H9 (cell line): ENCODE data around the gene RTL9. TPM values are rescaled to one million over a fixed set of nuclear protein-coding genes. Genes with fewer than 3 reads are reported as not detected.

Source experiments
- DNase-seq: peaks from one replicate; pipeline ENCODE4 v3.0.0-alpha.2; 2017
- H2AFZ ChIP-seq: one replicate; pipeline ENCODE4 v1.6.1; 2013; ENCODE audit warnings: mild to moderate bottlenecking, low read length, control low read depth, moderate library complexity
- H2AK5ac ChIP-seq: 2 replicates; pipeline ENCODE4 v1.6.1; 2013; ENCODE audit warnings: low read length, control low read depth, mixed read lengths; ENCODE audit not compliant: insufficient read length
- H2BK120ac ChIP-seq: one replicate; pipeline ENCODE4 v1.6.1; 2013; ENCODE audit warnings: low read depth, mild to moderate bottlenecking, low read length, control low read depth, inconsistent platforms; ENCODE audit not compliant: poor library complexity, severe bottlenecking
- H2BK12ac ChIP-seq: 2 replicates; pipeline ENCODE4 v1.6.1; 2013; ENCODE audit warnings: low read length, control low read depth, mixed read lengths, low read depth; ENCODE audit not compliant: insufficient read length
- H2BK15ac ChIP-seq: 2 replicates; pipeline ENCODE4 v1.6.1; 2013; ENCODE audit warnings: low read depth, low read length, control low read depth
- H2BK20ac ChIP-seq: one replicate; pipeline ENCODE4 v1.6.1; 2013; ENCODE audit warnings: low read depth, mild to moderate bottlenecking, low read length, control low read depth, inconsistent platforms; ENCODE audit not compliant: poor library complexity, severe bottlenecking
- H2BK5ac ChIP-seq: 2 replicates; pipeline ENCODE4 v1.6.1; 2013; ENCODE audit warnings: low read length, control low read depth, mixed read lengths; ENCODE audit not compliant: insufficient read length
- H3K14ac ChIP-seq: 2 replicates; pipeline ENCODE4 v1.6.1; 2013; ENCODE audit warnings: low read length, control low read depth; ENCODE audit not compliant: insufficient read depth
- H3K18ac ChIP-seq: 2 replicates; pipeline ENCODE4 v1.6.1; 2013; ENCODE audit warnings: low read depth, mild to moderate bottlenecking, mixed read lengths, low read length, control low read depth; ENCODE audit not compliant: insufficient read length
- H3K23ac ChIP-seq: 2 replicates; pipeline ENCODE4 v1.6.1; 2013; ENCODE audit warnings: low read length, control low read depth, mixed read lengths, low read depth; ENCODE audit not compliant: insufficient read length
- H3K23me2 ChIP-seq: 2 replicates; pipeline ENCODE4 v1.6.1; 2013; ENCODE audit warnings: low read depth, mild to moderate bottlenecking, mixed read lengths, low read length, control low read depth; ENCODE audit not compliant: insufficient read length, poor library complexity, severe bottlenecking
- H3K27ac ChIP-seq: 2 replicates; pipeline ENCODE4 v1.5.1; 2013; ENCODE audit warnings: low read length, control low read depth, mixed read lengths, low read depth; ENCODE audit not compliant: insufficient read length
- H3K27me3 ChIP-seq: 2 replicates; pipeline ENCODE4 v1.6.1; 2013; ENCODE audit warnings: low read length, control low read depth, inconsistent platforms; ENCODE audit not compliant: insufficient read depth
- H3K4ac ChIP-seq: 2 replicates; pipeline ENCODE4 v1.6.1; 2013; ENCODE audit warnings: low read depth, mild to moderate bottlenecking, control low read depth, inconsistent platforms, low read length, moderate library complexity
- H3K4me1 ChIP-seq: 2 replicates; pipeline ENCODE4 v1.6.1; 2013; ENCODE audit warnings: low read length, control low read depth, inconsistent platforms; ENCODE audit not compliant: insufficient read depth
- H3K4me2 ChIP-seq: 2 replicates; pipeline ENCODE4 v1.6.1; 2013; ENCODE audit warnings: low read length, control low read depth, mixed read lengths; ENCODE audit not compliant: insufficient read length, insufficient read depth
- H3K56ac ChIP-seq: 2 replicates; pipeline ENCODE4 v1.6.1; 2013; ENCODE audit warnings: low read depth, mild to moderate bottlenecking, mixed read lengths, low read length, control low read depth; ENCODE audit not compliant: insufficient read length
- H3K79me1 ChIP-seq: 2 replicates; pipeline ENCODE4 v1.6.1; 2013; ENCODE audit warnings: low read depth, mild to moderate bottlenecking, moderate library complexity, low read length, control low read depth, inconsistent platforms; ENCODE audit not compliant: insufficient read depth, poor library complexity, severe bottlenecking
- H3K79me2 ChIP-seq: 2 replicates; pipeline ENCODE4 v1.6.1; 2013; ENCODE audit warnings: low read length, control low read depth, inconsistent platforms; ENCODE audit not compliant: insufficient read depth
- H3K9ac ChIP-seq: 2 replicates; pipeline ENCODE4 v1.6.1; 2013; ENCODE audit warnings: low read length, control low read depth, mixed read lengths; ENCODE audit not compliant: insufficient read length; ENCODE audit errors: extremely low read depth
- H3K9me3 ChIP-seq: one replicate; pipeline ENCODE4 v1.6.1; 2013; ENCODE audit warnings: low read depth, low read length, inconsistent platforms; ENCODE audit not compliant: control insufficient read depth
- H3T11ph ChIP-seq: one replicate; pipeline ENCODE4 v1.6.1; 2013; ENCODE audit warnings: mild to moderate bottlenecking, low read length, control low read depth, inconsistent platforms
- H4K20me1 ChIP-seq: one replicate; pipeline ENCODE4 v1.6.1; 2013; ENCODE audit not compliant: control insufficient read depth, insufficient read length, insufficient read depth
- H4K5ac ChIP-seq: 2 replicates; pipeline ENCODE4 v1.6.1; 2013; ENCODE audit warnings: low read depth, mild to moderate bottlenecking, mixed read lengths, low read length, control low read depth; ENCODE audit not compliant: insufficient read length
- H4K8ac ChIP-seq: replicated peaks from 2 replicates; pipeline ENCODE4 v1.6.1; 2013; ENCODE audit warnings: low read length, control low read depth, mixed read lengths, low read depth; ENCODE audit not compliant: insufficient read length
- H4K91ac ChIP-seq: 2 replicates; pipeline ENCODE4 v1.6.1; 2013; ENCODE audit warnings: low read depth, mild to moderate bottlenecking, moderate library complexity, mixed read lengths, low read length, control low read depth; ENCODE audit not compliant: insufficient read length
- H3K27ac Mint-ChIP-seq, 3 experiments: 2 replicates in 2 of 3; 3 replicates in 1 of 3; pipeline ENCODE4 v1.8.0; 2020 to 2021; ENCODE audit warnings: mixed read lengths in 3 of 3, mild to moderate bottlenecking in 1 of 3, moderate library complexity in 1 of 3
- H3K27me3 Mint-ChIP-seq: 2 replicates; pipeline ENCODE4 v1.8.0; 2021; ENCODE audit warnings: low read depth, mild to moderate bottlenecking, moderate library complexity, mixed read lengths
- H3K36me3 Mint-ChIP-seq, 3 experiments: 2 replicates in 2 of 3; 3 replicates in 1 of 3; pipeline ENCODE4 v1.8.0; 2020 to 2021; ENCODE audit warnings: low read depth in 3 of 3, mixed read lengths in 3 of 3; ENCODE audit not compliant: insufficient read depth in 1 of 3
- H3K4me1 Mint-ChIP-seq, 2 experiments: 2 replicates each; pipeline ENCODE4 v1.8.0; 2020; ENCODE audit warnings: mixed read lengths in 2 of 2
- H3K4me3 Mint-ChIP-seq, 2 experiments: 2 replicates in 1 of 2; 3 replicates in 1 of 2; pipeline ENCODE4 v1.8.0; 2020 to 2021; ENCODE audit warnings: mild to moderate bottlenecking in 2 of 2, mixed read lengths in 2 of 2, moderate library complexity in 1 of 2
- H3K9me3 Mint-ChIP-seq, 2 experiments: 2 replicates in 1 of 2; 3 replicates in 1 of 2; pipeline ENCODE4 v1.8.0; 2020; ENCODE audit warnings: mild to moderate bottlenecking in 2 of 2, mixed read lengths in 2 of 2, moderate library complexity in 1 of 2
- WGBS: extraction: QIAGEN DNeasy Blood & Tissue Kit; methylation state at CpG from one replicate; pipeline ENCODE4 v1.1.7; 2013; ENCODE audit warnings: missing lambda C conversion rate, low lambda C conversion rate, mixed read lengths; ENCODE audit not compliant: insufficient read length; ENCODE audit errors: extremely low coverage; 5-methylcytosine and 5-hydroxymethylcytosine counted together
- total RNA-seq: library from RNA; stranded (reverse); gene quantifications from 2 replicates; pipeline ENCODE4 v1.2.1, GENCODE V29; 2021
- TF ChIP-seq, protein P1 (sequence below): fragments of 200-600 bp; sonication (generic); conservative IDR thresholded peaks from 3 replicates; pipeline ENCODE4 v1.8.0; 2021; ENCODE audit warnings: antibody characterized with exemption, mild to moderate bottlenecking

Gene RTL9
- total RNA-seq, 1 experiment from 2014 or later = 0.13 TPM

DNA sequence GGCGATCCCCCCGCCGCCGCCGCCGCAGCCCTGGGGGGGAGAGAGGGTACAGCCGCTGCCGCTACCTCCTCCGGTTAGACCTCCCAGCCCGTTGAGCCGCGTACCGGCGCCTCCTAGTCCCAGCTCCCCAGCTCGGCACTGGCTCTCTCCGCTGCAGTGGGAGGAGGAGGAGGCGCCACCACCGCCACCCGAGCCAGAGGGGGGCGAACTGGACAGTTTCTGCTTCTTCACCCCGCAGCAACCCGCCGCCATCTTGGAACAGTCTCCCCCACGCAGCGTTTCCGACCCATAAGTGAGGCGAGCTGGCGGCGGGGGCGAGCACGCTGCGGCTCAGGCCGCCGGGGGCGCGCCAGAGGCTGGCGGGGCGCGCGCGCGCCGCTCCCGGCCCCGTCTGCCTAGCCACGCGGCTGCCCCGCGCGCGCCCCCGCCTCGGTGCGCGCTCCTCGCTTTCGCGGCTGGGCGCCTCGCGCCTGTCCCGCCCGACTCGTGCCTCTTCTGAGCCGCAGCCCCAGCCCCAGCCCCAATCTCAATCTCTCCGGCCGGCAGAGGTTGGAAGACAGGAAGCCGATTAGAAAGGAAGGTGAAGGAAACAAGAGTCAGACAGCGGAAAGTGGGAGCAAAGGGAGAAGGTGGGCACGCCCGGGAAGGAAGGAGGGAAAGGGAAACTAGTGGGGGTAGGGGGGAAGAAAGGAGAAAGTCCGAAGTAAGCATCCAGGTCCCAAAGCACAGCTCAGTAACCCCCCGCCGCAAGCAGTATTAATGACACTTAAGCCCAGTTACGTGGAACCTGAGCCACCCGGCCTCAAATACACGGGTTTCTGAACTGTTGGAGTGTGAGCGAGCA lies 40.6 kb upstream of the RTL9 start, which contains the start of gene AMMECR1:
Gene AMMECR1, minus strand, starts transcription at position 266 of the 844 bp plus-strand sequence. Its CDS starts 14 bp downstream, at position 252.
- no peak within 1 kb of the TSS for H2BK20ac ChIP-seq
- H2BK15ac ChIP-seq = no peak within 1 kb of the TSS
- Mint-ChIP-seq H3K27me3 (no peaks in the 10 kb centered on the region), H3K36me3 (no peaks in the 10 kb centered on the region), H3K4me3 (peak within 1 kb of the TSS; percentile 92 to 98), H3K4me1 (peaks cover 73 to 74% of the 10 kb centered on the region in 2 experiments), H3K9me3 (no peaks in the 10 kb centered on the region), H3K27ac (peak within 1 kb of the TSS; percentile 94 to 99 (median 98))
- H2BK120ac ChIP-seq = peak within 1 kb of the TSS; percentile 41
- peak within 1 kb of the TSS; percentile 44 for H4K5ac ChIP-seq
- H3K79me2 ChIP-seq = peaks cover 8% of the 10 kb centered on the region; the same call in 1 of the 2 replicates
- H3K27ac ChIP-seq = peak within 1 kb of the TSS; percentile 12
- peak within 1 kb of the TSS; percentile 11 for H2AFZ ChIP-seq
- H3K56ac ChIP-seq = no peak within 1 kb of the TSS
- H3K14ac ChIP-seq = peak within 1 kb of the TSS; percentile 98
- no peak within 1 kb of the TSS for H2BK12ac ChIP-seq
- H3K27me3 ChIP-seq = no peaks in the 10 kb centered on the region
- no peaks in the 10 kb centered on the region for H3K9me3 ChIP-seq
- peaks cover 8% of the 10 kb centered on the region for H3K4me1 ChIP-seq
- DNase-seq = peak; percentile 74
- TF ChIP-seq, protein P1, sequence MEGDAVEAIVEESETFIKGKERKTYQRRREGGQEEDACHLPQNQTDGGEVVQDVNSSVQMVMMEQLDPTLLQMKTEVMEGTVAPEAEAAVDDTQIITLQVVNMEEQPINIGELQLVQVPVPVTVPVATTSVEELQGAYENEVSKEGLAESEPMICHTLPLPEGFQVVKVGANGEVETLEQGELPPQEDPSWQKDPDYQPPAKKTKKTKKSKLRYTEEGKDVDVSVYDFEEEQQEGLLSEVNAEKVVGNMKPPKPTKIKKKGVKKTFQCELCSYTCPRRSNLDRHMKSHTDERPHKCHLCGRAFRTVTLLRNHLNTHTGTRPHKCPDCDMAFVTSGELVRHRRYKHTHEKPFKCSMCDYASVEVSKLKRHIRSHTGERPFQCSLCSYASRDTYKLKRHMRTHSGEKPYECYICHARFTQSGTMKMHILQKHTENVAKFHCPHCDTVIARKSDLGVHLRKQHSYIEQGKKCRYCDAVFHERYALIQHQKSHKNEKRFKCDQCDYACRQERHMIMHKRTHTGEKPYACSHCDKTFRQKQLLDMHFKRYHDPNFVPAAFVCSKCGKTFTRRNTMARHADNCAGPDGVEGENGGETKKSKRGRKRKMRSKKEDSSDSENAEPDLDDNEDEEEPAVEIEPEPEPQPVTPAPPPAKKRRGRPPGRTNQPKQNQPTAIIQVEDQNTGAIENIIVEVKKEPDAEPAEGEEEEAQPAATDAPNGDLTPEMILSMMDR = no peak
- no peak within 1 kb of the TSS for H3T11ph ChIP-seq
- H4K8ac ChIP-seq = no peak within 1 kb of the TSS
- WGBS = no CpG with 5 or more reads among the region's 78 CpGs
- H2AK5ac ChIP-seq = no peak within 1 kb of the TSS
- no peak within 1 kb of the TSS for H3K4ac ChIP-seq
- H4K20me1 ChIP-seq = no peaks in the 10 kb centered on the region
- H3K23me2 ChIP-seq = peaks cover 10% of the 10 kb centered on the region
- H3K23ac ChIP-seq = no peak within 1 kb of the TSS
- peak within 1 kb of the TSS; percentile 75 for H3K9ac ChIP-seq
- H3K18ac ChIP-seq = peak within 1 kb of the TSS; percentile 90
- no peaks in the 10 kb centered on the region for H3K79me1 ChIP-seq
- H3K4me2 ChIP-seq = peak within 1 kb of the TSS; percentile 83
- H2BK5ac ChIP-seq = no peak within 1 kb of the TSS
- no peak within 1 kb of the TSS for H4K91ac ChIP-seq
